ENCODE data around the gene COQ7.

- TF ChIP-seq, protein P1, sequence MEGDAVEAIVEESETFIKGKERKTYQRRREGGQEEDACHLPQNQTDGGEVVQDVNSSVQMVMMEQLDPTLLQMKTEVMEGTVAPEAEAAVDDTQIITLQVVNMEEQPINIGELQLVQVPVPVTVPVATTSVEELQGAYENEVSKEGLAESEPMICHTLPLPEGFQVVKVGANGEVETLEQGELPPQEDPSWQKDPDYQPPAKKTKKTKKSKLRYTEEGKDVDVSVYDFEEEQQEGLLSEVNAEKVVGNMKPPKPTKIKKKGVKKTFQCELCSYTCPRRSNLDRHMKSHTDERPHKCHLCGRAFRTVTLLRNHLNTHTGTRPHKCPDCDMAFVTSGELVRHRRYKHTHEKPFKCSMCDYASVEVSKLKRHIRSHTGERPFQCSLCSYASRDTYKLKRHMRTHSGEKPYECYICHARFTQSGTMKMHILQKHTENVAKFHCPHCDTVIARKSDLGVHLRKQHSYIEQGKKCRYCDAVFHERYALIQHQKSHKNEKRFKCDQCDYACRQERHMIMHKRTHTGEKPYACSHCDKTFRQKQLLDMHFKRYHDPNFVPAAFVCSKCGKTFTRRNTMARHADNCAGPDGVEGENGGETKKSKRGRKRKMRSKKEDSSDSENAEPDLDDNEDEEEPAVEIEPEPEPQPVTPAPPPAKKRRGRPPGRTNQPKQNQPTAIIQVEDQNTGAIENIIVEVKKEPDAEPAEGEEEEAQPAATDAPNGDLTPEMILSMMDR (IDR thresholded peaks at IDR 0.05; ENCODE audit: low read depth, low read length, poor library complexity, severe bottlenecking): no peak
- no peak for TF ChIP-seq EZH2phosphoT487 (IDR thresholded peaks at IDR 0.05; ENCODE audit: borderline replicate concordance, low read length)
These were observed 60.3 kb downstream of the COQ7 start for GRCh38 chr16:19127674-19128131.

All from DOHH2 (cell line).